Tibial artery (tissue), 4 donors: ENCODE measurements around the gene MYO15B.
"Not testable (repeated sequence)": the region's sequence is repeated elsewhere in the genome, so short reads cannot be mapped to it uniquely, and the experiment has no call there.

ENCODE experiments used
- DNase-seq, 2 donors: peaks; one replicate each; pipeline ENCODE4 v3.0.0-alpha.2; 2019
- H3K27ac ChIP-seq, 2 donors: fragments of 200-600 bp; sonication (generic) in 1 of 2; 1 replicate in 1 of 2; 2 replicates in 1 of 2; pipeline ENCODE4 v1.5.1; 2018 to 2019; ENCODE audit warnings: mild to moderate bottlenecking in 1 of 2
- H3K27me3 ChIP-seq, 2 donors: fragments of 200-600 bp; sonication (generic) in 1 of 2; one replicate each; pipeline versions ENCODE4 v1.5.1 to v1.6.0; 2016 to 2019
- H3K36me3 ChIP-seq, 3 donors: fragments of 200-600 bp; sonication (generic) in 2 of 3; one replicate each; pipeline ENCODE4 v1.5.1; 2016 to 2019; ENCODE audit warnings: mild to moderate bottlenecking in 2 of 3
- H3K4me1 ChIP-seq, 4 donors: fragments of 200-600 bp; sonication (generic) in 2 of 4; 1 replicate in 3 of 4; 2 replicates in 1 of 4; pipeline ENCODE4 v1.5.1; 2016 to 2019
- H3K4me3 ChIP-seq, 2 donors: fragments of 200-600 bp; sonication (generic) in 1 of 2; 1 replicate in 1 of 2; 2 replicates in 1 of 2; pipeline ENCODE4 v1.5.1; 2018 to 2019; ENCODE audit warnings: mild to moderate bottlenecking in 2 of 2
- H3K9me3 ChIP-seq, 3 donors: fragments of 200-600 bp; sonication (generic) in 1 of 3; one replicate each; pipeline ENCODE4 v1.5.1; 2016 to 2019
- intact Hi-C: fragments of 100-400 bp; cut with DNase I; formaldehyde crosslinking; loops from one replicate; pipeline ENCODE4 v1.15.0; 2023; ENCODE audit warnings: low total_unique reads
- TF ChIP-seq, protein P1 (sequence below), 2 experiments: fragments of 200-600 bp in 1 of 2; fragments of 450-650 bp in 1 of 2; IDR thresholded peaks; one replicate each; pipeline ENCODE4 v1.5.1; 2017 to 2019; ENCODE audit warnings: antibody characterized with exemption in 2 of 2, mild to moderate bottlenecking in 1 of 2, moderate library complexity in 1 of 2

Gene MYO15B

DNA sequence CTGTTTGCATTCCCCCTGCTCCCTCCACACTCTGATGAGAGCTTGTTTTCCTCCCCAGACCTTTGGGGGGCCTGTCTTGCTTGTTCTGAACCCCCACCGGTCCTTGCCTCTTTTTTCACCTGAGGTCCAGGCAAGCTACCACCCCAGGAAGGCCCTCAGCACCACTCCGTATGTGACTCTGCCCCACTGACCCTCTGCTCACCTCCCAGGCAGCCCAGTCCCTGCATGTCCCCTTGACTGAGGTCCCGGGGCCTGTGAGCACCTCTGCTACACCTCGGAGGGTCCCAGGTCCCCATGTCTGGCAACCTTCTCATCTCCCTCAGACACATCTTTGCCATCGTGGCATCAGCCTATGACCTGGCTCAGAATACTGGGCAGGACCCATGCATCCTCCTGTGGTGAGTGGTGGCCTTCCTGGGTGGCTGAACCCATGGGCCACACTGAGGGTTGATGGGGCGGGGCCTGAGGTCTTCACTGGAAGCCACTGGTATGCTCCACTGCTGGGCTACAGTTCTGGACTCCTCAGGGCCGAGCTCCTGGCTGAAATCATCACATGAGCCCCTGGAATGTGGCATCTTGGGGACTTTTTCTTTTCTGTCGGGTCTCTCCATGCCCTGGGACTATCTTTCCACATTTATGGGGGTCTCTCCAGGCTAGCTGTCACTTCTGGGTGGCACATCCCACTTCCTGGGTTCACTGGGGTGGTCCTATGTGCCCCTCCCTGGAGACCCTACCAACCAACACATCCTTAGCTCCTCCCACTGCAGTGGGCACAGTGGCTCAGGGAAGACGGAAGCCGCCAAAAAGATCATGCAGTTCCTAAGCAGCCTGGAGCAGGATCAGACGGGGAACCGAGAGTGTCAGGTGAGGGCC is 3.5 kb downstream of the MYO15B start:
- no peak for DNase-seq
- TF ChIP-seq, protein P1, sequence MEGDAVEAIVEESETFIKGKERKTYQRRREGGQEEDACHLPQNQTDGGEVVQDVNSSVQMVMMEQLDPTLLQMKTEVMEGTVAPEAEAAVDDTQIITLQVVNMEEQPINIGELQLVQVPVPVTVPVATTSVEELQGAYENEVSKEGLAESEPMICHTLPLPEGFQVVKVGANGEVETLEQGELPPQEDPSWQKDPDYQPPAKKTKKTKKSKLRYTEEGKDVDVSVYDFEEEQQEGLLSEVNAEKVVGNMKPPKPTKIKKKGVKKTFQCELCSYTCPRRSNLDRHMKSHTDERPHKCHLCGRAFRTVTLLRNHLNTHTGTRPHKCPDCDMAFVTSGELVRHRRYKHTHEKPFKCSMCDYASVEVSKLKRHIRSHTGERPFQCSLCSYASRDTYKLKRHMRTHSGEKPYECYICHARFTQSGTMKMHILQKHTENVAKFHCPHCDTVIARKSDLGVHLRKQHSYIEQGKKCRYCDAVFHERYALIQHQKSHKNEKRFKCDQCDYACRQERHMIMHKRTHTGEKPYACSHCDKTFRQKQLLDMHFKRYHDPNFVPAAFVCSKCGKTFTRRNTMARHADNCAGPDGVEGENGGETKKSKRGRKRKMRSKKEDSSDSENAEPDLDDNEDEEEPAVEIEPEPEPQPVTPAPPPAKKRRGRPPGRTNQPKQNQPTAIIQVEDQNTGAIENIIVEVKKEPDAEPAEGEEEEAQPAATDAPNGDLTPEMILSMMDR (IDR thresholded peaks at IDR 0.05) = no peak
- H3K4me3 ChIP-seq = no peak overlapping the region
- peaks cover 0 to 27% (median 19%) of the 10 kb centered on the region in 4 donors for H3K4me1 ChIP-seq
- no peak overlapping the region for H3K27ac ChIP-seq
- intact Hi-C loops = no loop called here
- no peaks in the 10 kb centered on the region for H3K9me3 ChIP-seq
- peaks cover 0 to 6% (median 0%) of the 10 kb centered on the region in 3 donors for H3K36me3 ChIP-seq
- peaks cover 0 to 6% of the 10 kb centered on the region in 2 donors for H3K27me3 ChIP-seq

DNA sequence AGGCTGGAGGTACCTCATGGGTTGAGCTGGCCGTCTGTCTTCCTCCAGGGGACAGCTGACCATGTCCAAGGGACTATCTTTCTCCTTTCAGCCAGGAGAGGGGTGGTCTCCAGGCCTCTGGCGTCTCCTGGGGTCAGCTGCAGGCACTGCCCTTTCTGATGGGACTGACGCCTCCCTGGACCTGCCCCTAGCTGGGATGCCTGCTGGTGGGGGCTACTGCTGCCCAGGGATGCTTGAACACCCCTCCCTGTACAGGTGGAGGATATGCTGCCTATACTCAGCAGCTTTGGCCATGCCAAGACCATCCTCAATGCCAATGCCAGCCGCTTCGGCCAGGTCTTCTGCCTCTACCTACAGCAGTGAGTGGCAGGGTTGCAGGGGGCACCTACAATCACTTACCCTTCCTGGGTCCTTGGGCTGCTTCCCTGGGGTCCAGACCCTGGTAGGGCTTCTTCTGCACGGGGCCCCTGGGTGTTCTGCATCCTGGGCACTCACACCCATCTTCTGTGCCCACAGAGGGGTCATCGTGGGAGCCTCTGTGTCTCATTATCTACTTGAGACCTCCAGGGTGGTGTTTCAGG is 4.2 kb downstream of the MYO15B start:
- Histone ChIP-seq H3K27ac (no peak overlapping the region), H3K27me3 (peaks cover 0 to 8% of the 10 kb centered on the region in 2 donors), H3K36me3 (peaks cover 0 to 6% (median 0%) of the 10 kb centered on the region in 3 donors), H3K4me3 (no peak overlapping the region), H3K9me3 (no peaks in the 10 kb centered on the region), H3K4me1 (peaks cover 0 to 27% (median 19%) of the 10 kb centered on the region in 4 donors)
- TF ChIP-seq, protein P1 (IDR thresholded peaks at IDR 0.05) = no peak
- no peak for DNase-seq
- intact Hi-C loops = no loop called here

DNA sequence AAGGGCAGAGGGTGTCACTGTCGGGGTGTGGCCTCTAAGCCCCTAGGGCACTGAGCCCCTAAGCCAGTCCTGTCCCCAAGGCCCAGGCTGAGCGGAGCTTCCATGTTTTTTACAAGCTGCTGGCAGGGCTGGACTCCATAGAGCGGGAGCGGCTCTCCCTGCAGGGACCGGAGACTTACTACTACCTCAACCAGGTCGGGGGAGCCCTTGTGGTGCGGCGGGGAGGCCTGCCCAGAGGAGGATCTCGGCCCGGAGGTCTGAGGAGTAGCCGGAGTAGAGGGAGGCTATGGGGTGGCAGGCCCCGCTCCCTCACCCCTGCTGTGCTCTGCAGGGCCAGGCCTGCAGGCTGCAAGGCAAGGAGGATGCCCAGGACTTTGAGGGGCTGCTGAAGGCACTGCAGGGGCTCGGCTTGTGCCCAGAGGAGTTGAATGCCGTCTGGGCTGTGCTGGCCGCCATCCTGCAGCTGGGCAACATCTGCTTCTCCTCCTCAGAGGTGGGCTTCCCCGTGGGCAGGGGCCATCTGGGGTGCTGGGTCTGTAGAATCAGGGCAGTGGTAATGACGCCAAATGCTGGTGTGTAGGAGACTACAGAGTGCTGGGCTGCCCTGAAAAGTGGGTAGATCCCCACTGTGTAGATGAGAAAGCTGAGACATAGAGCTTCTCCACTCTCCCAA is 4.9 kb downstream of the MYO15B start:
- TF ChIP-seq, protein P1 (IDR thresholded peaks at IDR 0.05) = no peak
- Histone ChIP-seq H3K36me3 (peaks cover 0 to 6% (median 0%) of the 10 kb centered on the region in 3 donors), H3K27me3 (peaks cover 0 to 7% of the 10 kb centered on the region in 2 donors), H3K9me3 (no peaks in the 10 kb centered on the region), H3K4me3 (no peak overlapping the region), H3K4me1 (peaks cover 0 to 26% (median 18%) of the 10 kb centered on the region in 4 donors), H3K27ac (no peak overlapping the region)
- no peak for DNase-seq
- intact Hi-C loops = no loop called here

DNA sequence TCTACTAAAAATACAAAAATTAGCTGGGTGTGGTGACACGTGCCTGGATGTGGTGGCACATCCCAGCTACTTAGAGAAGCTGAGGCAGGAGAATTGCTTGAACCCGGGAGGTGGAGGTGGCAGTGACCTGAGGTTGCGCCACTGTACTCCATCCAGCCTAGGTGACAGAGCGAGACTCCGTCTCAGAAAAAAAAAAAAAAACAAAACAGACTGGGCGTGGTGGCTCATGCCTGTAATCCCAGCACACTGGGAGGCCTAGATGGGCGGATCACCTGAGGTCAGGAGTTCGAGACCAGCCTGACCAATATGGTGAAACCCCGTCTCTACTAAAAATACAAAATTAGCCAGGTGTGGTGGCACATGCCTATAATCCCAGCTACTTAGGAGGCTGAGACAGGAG is 5.8 kb downstream of the MYO15B start:
- intact Hi-C loops, DNase-seq, H3K27me3 ChIP-seq, H3K4me3 ChIP-seq, H3K9me3 ChIP-seq, H3K27ac ChIP-seq, H3K36me3 ChIP-seq: not testable (repeated sequence)
- H3K4me1 ChIP-seq = peaks cover 0 to 17% (median 9%) of the 10 kb centered on the region in 4 donors

DNA sequence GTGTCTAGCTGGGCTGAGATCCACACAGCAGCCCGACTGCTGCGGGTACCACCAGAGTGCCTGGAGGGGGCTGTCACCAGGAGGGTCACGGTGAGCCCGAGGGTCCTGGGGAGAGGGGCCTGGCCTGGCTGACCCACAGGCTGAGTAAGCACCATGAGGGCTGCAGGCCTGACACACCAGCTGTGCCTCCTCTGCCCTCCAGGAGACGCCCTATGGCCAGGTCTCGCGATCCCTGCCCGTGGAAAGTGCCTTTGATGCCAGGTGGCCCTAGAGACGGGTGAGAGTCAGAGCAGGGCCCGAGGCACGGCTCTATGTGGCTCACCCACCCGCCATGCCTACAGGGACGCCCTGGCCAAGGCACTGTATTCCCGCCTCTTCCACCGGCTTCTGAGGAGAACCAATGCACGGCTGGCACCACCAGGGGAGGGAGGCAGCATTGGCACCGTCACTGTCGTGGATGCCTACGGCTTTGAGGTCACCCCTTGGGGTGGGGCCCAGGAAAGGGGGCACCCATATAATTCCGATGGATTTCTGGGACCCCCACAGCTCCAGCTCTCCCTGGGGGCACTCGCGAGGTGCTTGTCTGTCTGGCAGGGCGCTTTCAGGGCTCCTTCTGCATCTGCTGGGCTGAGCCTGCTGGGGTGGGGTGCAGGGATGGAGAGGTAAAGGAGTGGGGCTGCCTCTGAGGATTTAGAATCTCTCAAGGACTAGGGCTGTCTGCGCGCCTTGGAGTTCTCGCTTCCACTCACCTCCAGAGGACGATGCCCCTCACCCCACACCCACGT is 7.1 kb downstream of the MYO15B start:
- intact Hi-C loops = no loop called here
- Histone ChIP-seq H3K4me3 (no peak overlapping the region), H3K27ac (no peak overlapping the region), H3K9me3 (no peaks in the 10 kb centered on the region), H3K4me1 (peaks cover 0 to 6% (median 3%) of the 10 kb centered on the region in 4 donors), H3K36me3 (peaks cover 0 to 6% (median 0%) of the 10 kb centered on the region in 3 donors), H3K27me3 (peaks cover 0 to 3% of the 10 kb centered on the region in 2 donors)
- TF ChIP-seq, protein P1 (IDR thresholded peaks at IDR 0.05) = no peak
- DNase-seq = peak in 1 of 2 donors; percentile 63
